NCI-H2171 treated with DMSO at 0.1 percent for 48 hours (cell line): ENCODE data around the gene FREY1.

Experiments used
- DNase-seq: peaks from one replicate; lab custom pipeline; 2025; lab: John Stamatoyannopoulos, UW

FREY1 gene

GRCh38 chr11:45870706-45871105 is 36.4 kb downstream of the FREY1 start:
- no peak for DNase-seq

GRCh38 chr11:45869551-45869950 is 37.5 kb downstream of the FREY1 start:
- DNase-seq: no peak

GRCh38 chr11:45864041-45864440 is 43.0 kb downstream of the FREY1 start:
- no peak for DNase-seq

GRCh38 chr11:45860764-45861510 is 46.1 kb downstream of the FREY1 start:
- DNase-seq: no peak

- no peak for DNase-seq
Measured at GRCh38 chr11:45860348-45860747, 46.7 kb downstream of the FREY1 start.

- DNase-seq: peak; percentile 95
Measured at GRCh38 chr11:45859661-45860140, 47.4 kb downstream of the FREY1 start.

GRCh38 chr11:45858751-45859398 is 48.2 kb downstream of the FREY1 start:
- no peak for DNase-seq

GRCh38 chr11:45857961-45858474 is 49.1 kb downstream of the FREY1 start:
- peak; percentile 29 for DNase-seq
